CD4-positive, alpha-beta T cell treated with Interleukin-21 for 1 hour (primary cell): ENCODE results near the gene NCKAP1.
"Not testable (repeated sequence)": the region's sequence is repeated elsewhere in the genome, so short reads cannot be mapped to it uniquely, and the experiment has no call there.

ENCODE experiments used
- DNase-seq: peaks from one replicate; pipeline ENCODE4 v3.0.0-alpha.2; 2020

NCKAP1 gene

GRCh38 chr2:183000846-183001245 is 37.4 kb downstream of the NCKAP1 start:
- DNase-seq: no peak

- no peak for DNase-seq
These were observed 38.8 kb downstream of the NCKAP1 start for GRCh38 chr2:182999348-183000028.

- no peak for DNase-seq
These were observed 43.9 kb downstream of the NCKAP1 start for GRCh38 chr2:182994228-182994912.

GRCh38 chr2:182982941-182983340 is 55.3 kb downstream of the NCKAP1 start:
- DNase-seq: no peak

- DNase-seq: not testable (repeated sequence)
These were observed 56.8 kb downstream of the NCKAP1 start for GRCh38 chr2:182981475-182981874.

- no peak for DNase-seq
These were observed 57.6 kb downstream of the NCKAP1 start for GRCh38 chr2:182980652-182981051.

- DNase-seq: peak; percentile 21
These were observed 58.1 kb downstream of the NCKAP1 start for GRCh38 chr2:182980115-182980514.

GRCh38 chr2:182977463-182977862 is 60.8 kb downstream of the NCKAP1 start:
- no peak for DNase-seq

GRCh38 chr2:182973441-182974352 is 64.6 kb downstream of the NCKAP1 start:
- DNase-seq: no peak

- DNase-seq: no peak
These were observed 65.7 kb downstream of the NCKAP1 start for GRCh38 chr2:182972548-182972942.

- DNase-seq: no peak
These were observed 66.3 kb downstream of the NCKAP1 start for GRCh38 chr2:182971820-182972547.

- DNase-seq: no peak
These were observed 67.8 kb downstream of the NCKAP1 start for GRCh38 chr2:182970486-182970885.

GRCh38 chr2:182968493-182968892 is 69.8 kb downstream of the NCKAP1 start:
- DNase-seq: no peak

- not testable (repeated sequence) for DNase-seq
These were observed 71.9 kb downstream of the NCKAP1 start for GRCh38 chr2:182966356-182966755.

- DNase-seq: no peak
These were observed 75.6 kb downstream of the NCKAP1 start for GRCh38 chr2:182962641-182963040.

GRCh38 chr2:182960869-182961268 is 77.4 kb downstream of the NCKAP1 start:
- DNase-seq: not testable (repeated sequence)

- DNase-seq: no peak
These were observed 83.5 kb downstream of the NCKAP1 start for GRCh38 chr2:182954789-182955188.

GRCh38 chr2:182952741-182953450 is 85.4 kb downstream of the NCKAP1 start:
- DNase-seq: no peak

- no peak for DNase-seq
These were observed 86.2 kb downstream of the NCKAP1 start for GRCh38 chr2:182951948-182952663.

GRCh38 chr2:182950546-182950945 is 87.7 kb downstream of the NCKAP1 start:
- DNase-seq: no peak

GRCh38 chr2:182949572-182950189 is 88.6 kb downstream of the NCKAP1 start:
- DNase-seq: no peak
